ENCODE data around the gene MCM6. TPM values are rescaled to one million over a fixed set of nuclear protein-coding genes. Genes with fewer than 3 reads are reported as not detected.

MCM6 gene
- total RNA-seq, 1 experiment from 2014 or later: 113 TPM

DNA sequence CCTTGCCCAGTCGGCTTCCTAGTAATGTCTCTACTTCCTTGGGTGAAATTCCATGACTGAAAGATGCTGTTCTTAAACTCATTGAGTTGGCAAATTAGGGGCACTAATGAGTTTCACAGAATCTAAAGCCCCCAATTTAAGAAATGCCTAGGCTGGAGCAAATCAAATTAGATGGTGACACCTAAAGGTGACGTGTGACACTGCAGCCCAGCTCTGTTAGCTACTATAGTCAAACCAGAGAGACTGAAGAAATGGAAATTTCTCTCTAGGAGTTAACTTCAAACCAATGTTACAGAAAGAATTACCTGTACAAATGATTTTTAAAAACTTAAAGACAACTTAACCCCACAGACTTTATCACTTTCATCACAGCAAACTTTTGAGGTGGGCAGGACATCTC lies 76.5 kb downstream of the MCM6 start:
- Histone ChIP-seq H2BK12ac (ENCODE audit: insufficient read length, low read depth, low read length) (no peak overlapping the region), H2BK5ac (ENCODE audit: insufficient read length, low read length) (no peak overlapping the region), H4K20me1 (ENCODE audit: control insufficient read depth, insufficient read depth, insufficient read length) (no peaks in the 10 kb centered on the region), H2BK15ac (ENCODE audit: low read depth, low read length) (no peak overlapping the region), H2AK5ac (ENCODE audit: insufficient read length, low read length) (no peak overlapping the region), H3K79me2 (ENCODE audit: insufficient read depth, low read length) (no peaks in the 10 kb centered on the region), H3K14ac (ENCODE audit: insufficient read depth, low read length) (no peak overlapping the region), H3K4me2 (ENCODE audit: insufficient read depth, insufficient read length, low read length) (no peak overlapping the region), H2BK120ac (ENCODE audit: low read depth, low read length, poor library complexity, severe bottlenecking) (no peak overlapping the region), H2AFZ (ENCODE audit: low read length) (no peak overlapping the region), H4K5ac (ENCODE audit: insufficient read length, low read depth, low read length) (no peak overlapping the region), H3K23me2 (ENCODE audit: insufficient read length, low read depth, low read length, poor library complexity, severe bottlenecking) (no peaks in the 10 kb centered on the region), H4K91ac (ENCODE audit: insufficient read length, low read depth, low read length) (no peak overlapping the region), H4K8ac (replicated peaks; ENCODE audit: insufficient read length, low read depth, low read length) (no peak overlapping the region), H3K4me1 (ENCODE audit: insufficient read depth, low read length) (no peaks in the 10 kb centered on the region), H3K9ac (ENCODE audit: extremely low read depth, insufficient read length, low read length) (no peak overlapping the region), H3K56ac (ENCODE audit: insufficient read length, low read depth, low read length) (no peak overlapping the region), H2BK20ac (ENCODE audit: low read depth, low read length, poor library complexity, severe bottlenecking) (no peak overlapping the region), H3K23ac (ENCODE audit: insufficient read length, low read depth, low read length) (no peak overlapping the region), H3K27me3 (ENCODE audit: insufficient read depth, low read length) (no peaks in the 10 kb centered on the region), H3K27ac (ENCODE audit: insufficient read length, low read depth, low read length) (no peak overlapping the region), H3K79me1 (ENCODE audit: insufficient read depth, low read depth, low read length, poor library complexity, severe bottlenecking) (no peaks in the 10 kb centered on the region), H3T11ph (ENCODE audit: low read length) (no peak overlapping the region), H3K4ac (ENCODE audit: low read depth, low read length) (no peak overlapping the region), H3K18ac (ENCODE audit: insufficient read length, low read depth, low read length) (no peak overlapping the region), H3K9me3 (ENCODE audit: control insufficient read depth, low read depth, low read length) (no peaks in the 10 kb centered on the region)
- Mint-ChIP-seq H3K4me3 (no peak overlapping the region), H3K9me3 (peaks cover 25 to 27% of the 10 kb centered on the region in 2 experiments), H3K27ac (no peak overlapping the region), H3K27me3 (ENCODE audit: low read depth) (peaks cover 2% of the 10 kb centered on the region), H3K4me1 (peaks cover 7 to 8% of the 10 kb centered on the region in 2 experiments; a peak in 3 of 4 replicates), H3K36me3 (ENCODE audit: insufficient read depth in 1 of 3, low read depth in 3 of 3) (peaks cover 0 to 19% (median 17%) of the 10 kb centered on the region in 3 experiments; a peak in 6 of 7 replicates)
- WGBS (ENCODE audit: extremely low coverage, insufficient read length, low lambda C conversion rate): no CpG with 5 or more reads among the region's 2 CpGs
- DNase-seq: no peak
- TF ChIP-seq, protein P1, sequence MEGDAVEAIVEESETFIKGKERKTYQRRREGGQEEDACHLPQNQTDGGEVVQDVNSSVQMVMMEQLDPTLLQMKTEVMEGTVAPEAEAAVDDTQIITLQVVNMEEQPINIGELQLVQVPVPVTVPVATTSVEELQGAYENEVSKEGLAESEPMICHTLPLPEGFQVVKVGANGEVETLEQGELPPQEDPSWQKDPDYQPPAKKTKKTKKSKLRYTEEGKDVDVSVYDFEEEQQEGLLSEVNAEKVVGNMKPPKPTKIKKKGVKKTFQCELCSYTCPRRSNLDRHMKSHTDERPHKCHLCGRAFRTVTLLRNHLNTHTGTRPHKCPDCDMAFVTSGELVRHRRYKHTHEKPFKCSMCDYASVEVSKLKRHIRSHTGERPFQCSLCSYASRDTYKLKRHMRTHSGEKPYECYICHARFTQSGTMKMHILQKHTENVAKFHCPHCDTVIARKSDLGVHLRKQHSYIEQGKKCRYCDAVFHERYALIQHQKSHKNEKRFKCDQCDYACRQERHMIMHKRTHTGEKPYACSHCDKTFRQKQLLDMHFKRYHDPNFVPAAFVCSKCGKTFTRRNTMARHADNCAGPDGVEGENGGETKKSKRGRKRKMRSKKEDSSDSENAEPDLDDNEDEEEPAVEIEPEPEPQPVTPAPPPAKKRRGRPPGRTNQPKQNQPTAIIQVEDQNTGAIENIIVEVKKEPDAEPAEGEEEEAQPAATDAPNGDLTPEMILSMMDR (conservative IDR thresholded peaks at IDR 0.05): peak; percentile 42; the same call in 2 of the 3 replicates

Measured in H9 (cell line).